KMS-11 (cell line): ENCODE measurements around the gene HBP1.

ENCODE experiments used
- H2AFZ ChIP-seq: fragments of 200-600 bp; sonication (generic); 2 replicates; pipeline ENCODE4 v1.6.1; 2016; ENCODE audit warnings: antibody characterized with exemption, mixed run types, low read depth
- H3K27ac ChIP-seq: fragments of 200-600 bp; sonication (generic); 2 replicates; pipeline ENCODE4 v1.6.1; 2016; ENCODE audit warnings: mild to moderate bottlenecking, mixed run types
- H3K27me3 ChIP-seq: fragments of 200-600 bp; sonication (generic); 2 replicates; pipeline ENCODE4 v1.6.1; 2017; ENCODE audit warnings: mild to moderate bottlenecking, low read depth, mixed run types, moderate library complexity; ENCODE audit not compliant: insufficient read depth
- H3K36me3 ChIP-seq: fragments of 200-600 bp; sonication (generic); 2 replicates; pipeline ENCODE4 v1.6.1; 2017; ENCODE audit warnings: mild to moderate bottlenecking, mixed run types; ENCODE audit not compliant: insufficient read depth
- H3K4me1 ChIP-seq: fragments of 200-600 bp; sonication (generic); 2 replicates; pipeline ENCODE4 v1.6.1; 2016; ENCODE audit warnings: mild to moderate bottlenecking, low read depth, mixed run types; ENCODE audit not compliant: poor library complexity, severe bottlenecking
- H3K4me2 ChIP-seq: fragments of 200-600 bp; sonication (generic); 2 replicates; pipeline ENCODE4 v1.7.0; 2016; ENCODE audit warnings: mild to moderate bottlenecking, mixed run types
- H3K4me3 ChIP-seq: fragments of 200-600 bp; sonication (generic); IDR thresholded peaks from 2 replicates; pipeline ENCODE4 v1.6.1; 2017; ENCODE audit warnings: low read depth, low read length, mixed read lengths; ENCODE audit not compliant: insufficient read depth
- H3K79me2 ChIP-seq: fragments of 200-600 bp; sonication (generic); 2 replicates; pipeline ENCODE4 v1.6.1; 2016; ENCODE audit warnings: low read depth, mixed run types; ENCODE audit not compliant: insufficient read depth
- H3K9ac ChIP-seq: fragments of 200-600 bp; sonication (generic); 2 replicates; pipeline ENCODE4 v1.6.1; 2016; ENCODE audit warnings: mild to moderate bottlenecking, mixed run types
- H4K20me1 ChIP-seq: fragments of 200-600 bp; sonication (generic); 2 replicates; pipeline ENCODE4 v1.6.1; 2016; ENCODE audit warnings: mild to moderate bottlenecking, mixed run types; ENCODE audit not compliant: insufficient read depth
- TF ChIP-seq, protein P1 (sequence below): fragments of 200-600 bp; sonication (generic); conservative IDR thresholded peaks from 2 replicates; pipeline ENCODE4 v1.6.1; 2017; ENCODE audit warnings: low read depth, mild to moderate bottlenecking, antibody characterized with exemption, low read length, moderate library complexity, mixed read lengths

The HBP1 gene

DNA sequence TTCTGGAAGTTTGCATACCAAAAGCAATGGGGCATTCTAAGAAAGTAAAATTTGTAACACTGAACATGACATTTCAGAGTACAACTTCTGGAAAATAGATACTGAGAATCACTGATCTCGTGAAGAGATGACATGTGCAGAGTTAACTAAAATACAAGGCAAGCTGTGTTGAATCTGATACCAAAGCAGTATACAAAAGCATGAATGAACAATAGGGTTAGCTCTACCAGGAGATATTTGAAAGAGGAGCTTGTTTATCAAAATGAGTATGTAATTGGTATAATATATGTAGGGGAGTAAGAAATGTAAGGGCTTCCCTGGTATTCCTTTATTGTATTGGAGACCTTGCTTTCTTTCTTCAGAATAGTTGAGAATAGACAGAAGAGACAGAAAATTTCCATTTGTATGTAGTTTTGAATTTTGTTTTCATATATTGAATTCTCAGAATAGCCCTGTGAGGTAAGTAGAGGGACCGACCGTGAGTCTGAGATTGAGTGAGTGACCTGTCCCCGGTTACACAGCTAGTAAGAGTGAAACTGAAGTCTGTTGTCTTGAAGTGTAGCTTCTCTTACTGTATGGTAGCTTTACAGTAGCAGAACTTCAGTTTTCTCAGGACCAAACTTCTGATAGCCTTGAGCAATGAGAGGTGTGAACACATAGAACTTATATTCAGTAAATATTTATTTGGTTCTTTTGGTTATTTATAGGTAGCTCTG, 5.0 kb downstream of the HBP1 start:
- Histone ChIP-seq H3K4me1 (peaks cover 42% of the 10 kb centered on the region), H3K4me3 (no peak overlapping the region), H2AFZ (no peak overlapping the region), H3K27ac (no peak overlapping the region), H3K4me2 (no peak overlapping the region), H3K9ac (no peak overlapping the region), H3K36me3 (no peaks in the 10 kb centered on the region), H4K20me1 (peaks cover 7% of the 10 kb centered on the region; the same call in 1 of the 2 replicates), H3K79me2 (peaks cover 59% of the 10 kb centered on the region), H3K27me3 (no peaks in the 10 kb centered on the region)
- TF ChIP-seq, protein P1, sequence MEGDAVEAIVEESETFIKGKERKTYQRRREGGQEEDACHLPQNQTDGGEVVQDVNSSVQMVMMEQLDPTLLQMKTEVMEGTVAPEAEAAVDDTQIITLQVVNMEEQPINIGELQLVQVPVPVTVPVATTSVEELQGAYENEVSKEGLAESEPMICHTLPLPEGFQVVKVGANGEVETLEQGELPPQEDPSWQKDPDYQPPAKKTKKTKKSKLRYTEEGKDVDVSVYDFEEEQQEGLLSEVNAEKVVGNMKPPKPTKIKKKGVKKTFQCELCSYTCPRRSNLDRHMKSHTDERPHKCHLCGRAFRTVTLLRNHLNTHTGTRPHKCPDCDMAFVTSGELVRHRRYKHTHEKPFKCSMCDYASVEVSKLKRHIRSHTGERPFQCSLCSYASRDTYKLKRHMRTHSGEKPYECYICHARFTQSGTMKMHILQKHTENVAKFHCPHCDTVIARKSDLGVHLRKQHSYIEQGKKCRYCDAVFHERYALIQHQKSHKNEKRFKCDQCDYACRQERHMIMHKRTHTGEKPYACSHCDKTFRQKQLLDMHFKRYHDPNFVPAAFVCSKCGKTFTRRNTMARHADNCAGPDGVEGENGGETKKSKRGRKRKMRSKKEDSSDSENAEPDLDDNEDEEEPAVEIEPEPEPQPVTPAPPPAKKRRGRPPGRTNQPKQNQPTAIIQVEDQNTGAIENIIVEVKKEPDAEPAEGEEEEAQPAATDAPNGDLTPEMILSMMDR = no peak

DNA sequence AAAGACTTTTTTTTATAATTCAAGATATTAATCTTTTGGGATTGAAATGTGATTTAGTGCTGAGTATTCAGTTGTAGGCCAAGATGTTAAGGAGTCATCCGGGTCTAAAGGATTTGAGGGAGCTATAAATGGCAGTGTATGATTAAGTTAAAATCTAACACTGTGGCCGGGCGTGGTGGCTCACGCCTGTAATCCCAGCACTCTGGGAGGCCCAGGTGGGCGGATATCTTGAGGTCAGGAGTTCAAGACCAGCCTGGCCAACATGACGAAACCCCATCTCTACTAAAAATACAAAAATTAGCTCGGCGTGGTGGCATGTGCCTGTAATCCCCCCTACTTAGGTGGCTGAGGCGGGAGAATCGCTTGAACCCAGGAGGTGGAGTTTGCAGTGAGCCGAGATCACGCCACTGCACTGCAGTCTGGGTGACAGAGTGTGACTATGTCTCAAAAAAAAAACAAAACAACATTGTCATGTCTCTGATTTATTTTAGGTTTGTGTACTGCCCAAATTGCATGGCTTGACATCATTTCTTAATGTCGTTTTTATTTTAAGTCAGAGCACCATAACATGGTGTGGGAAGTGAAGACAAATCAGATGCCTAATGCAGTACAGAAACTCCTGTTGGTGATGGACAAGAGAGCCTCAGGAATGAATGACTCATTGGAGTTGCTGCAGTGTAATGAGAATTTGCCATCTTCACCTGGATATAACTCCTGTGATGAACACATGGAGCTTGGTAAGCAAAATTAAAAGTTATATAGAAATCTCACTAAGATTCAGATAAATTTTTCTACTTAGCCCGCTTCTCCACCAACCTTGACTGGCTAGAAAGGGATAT, 10.7 kb downstream of the HBP1 start:
- Histone ChIP-seq H4K20me1 (no peaks in the 10 kb centered on the region), H2AFZ (no peak overlapping the region), H3K27ac (no peak overlapping the region), H3K4me2 (no peak overlapping the region), H3K9ac (no peak overlapping the region), H3K36me3 (no peaks in the 10 kb centered on the region), H3K4me3 (no peak overlapping the region), H3K27me3 (no peaks in the 10 kb centered on the region), H3K4me1 (peaks cover 12% of the 10 kb centered on the region), H3K79me2 (peaks cover 25% of the 10 kb centered on the region; the same call in 1 of the 2 replicates)
- TF ChIP-seq, protein P1 = no peak

DNA sequence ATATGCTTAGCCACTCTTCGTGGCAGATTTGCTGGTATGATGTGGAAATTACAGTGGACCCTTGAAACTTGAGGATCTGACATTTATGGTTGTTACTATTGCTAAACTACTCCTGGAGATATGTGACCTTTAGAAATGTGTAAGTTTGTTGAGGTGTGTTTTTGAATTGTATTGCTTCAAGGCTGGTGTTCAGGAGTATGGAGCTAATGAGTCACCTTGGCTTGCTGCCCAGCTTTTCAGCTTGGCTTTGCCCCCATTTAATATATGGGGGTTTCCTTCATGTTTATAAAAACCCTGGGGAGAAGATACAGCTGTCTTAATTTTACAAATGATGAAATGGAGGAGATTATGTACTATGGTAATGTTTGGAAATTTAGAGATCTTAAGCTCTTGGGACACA, 11.6 kb downstream of the HBP1 start:
- H3K79me2 ChIP-seq = peaks cover 25% of the 10 kb centered on the region; the same call in 1 of the 2 replicates
- TF ChIP-seq, protein P1 = no peak
- H3K4me3 ChIP-seq = no peak overlapping the region
- no peak overlapping the region for H3K27ac ChIP-seq
- H3K4me1 ChIP-seq = peaks cover 9% of the 10 kb centered on the region
- no peak overlapping the region for H3K4me2 ChIP-seq
- no peak overlapping the region for H3K9ac ChIP-seq
- H2AFZ ChIP-seq = no peak overlapping the region
- no peaks in the 10 kb centered on the region for H3K27me3 ChIP-seq
- H3K36me3 ChIP-seq = no peaks in the 10 kb centered on the region
- no peaks in the 10 kb centered on the region for H4K20me1 ChIP-seq

DNA sequence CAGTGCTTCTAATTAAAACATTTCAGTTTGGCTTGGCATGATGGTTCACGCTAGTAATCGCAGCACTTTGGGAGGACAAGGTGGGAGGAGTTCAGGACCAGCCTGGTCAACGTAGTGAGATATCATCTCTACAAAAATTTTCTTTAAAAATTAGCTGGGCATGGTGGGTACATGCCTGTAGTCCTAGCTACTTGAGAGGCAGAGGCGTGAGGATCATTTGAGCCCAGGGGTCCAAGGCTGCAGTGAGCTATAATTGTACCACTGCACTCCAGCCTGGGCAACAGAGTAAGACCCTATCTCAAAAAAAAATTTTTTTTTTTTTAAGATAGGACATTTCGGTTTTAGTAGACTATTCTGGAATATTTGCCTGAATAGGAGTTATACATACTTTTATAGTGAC, 12.4 kb downstream of the HBP1 start:
- no peak overlapping the region for H3K4me2 ChIP-seq
- no peaks in the 10 kb centered on the region for H4K20me1 ChIP-seq
- peaks cover 21% of the 10 kb centered on the region; the same call in 1 of the 2 replicates for H3K79me2 ChIP-seq
- no peaks in the 10 kb centered on the region for H3K36me3 ChIP-seq
- peaks cover 9% of the 10 kb centered on the region for H3K4me1 ChIP-seq
- H3K9ac ChIP-seq = no peak overlapping the region
- H3K4me3 ChIP-seq = no peak overlapping the region
- H2AFZ ChIP-seq = no peak overlapping the region
- no peak overlapping the region for H3K27ac ChIP-seq
- TF ChIP-seq, protein P1 = no peak
- H3K27me3 ChIP-seq = no peaks in the 10 kb centered on the region
